IgD-negative memory B cell (primary cell): ENCODE measurements around the gene DNAJC6. TPM values are rescaled to one million over a fixed set of nuclear protein-coding genes. Genes with fewer than 3 reads are reported as not detected.

ENCODE experiments used
- H3K27ac Mint-ChIP-seq, 3 donors: one replicate each; pipeline ENCODE4 v1.8.0; 2020 to 2022; ENCODE audit warnings: mild to moderate bottlenecking in 3 of 3, mixed read lengths in 3 of 3, moderate library complexity in 1 of 3
- H3K27me3 Mint-ChIP-seq: one replicate; pipeline ENCODE4 v1.8.0; 2021; ENCODE audit warnings: mixed read lengths
- H3K36me3 Mint-ChIP-seq: one replicate; pipeline ENCODE4 v1.8.0; 2020; ENCODE audit warnings: mild to moderate bottlenecking, mixed read lengths
- H3K4me1 Mint-ChIP-seq, 3 donors: one replicate each; pipeline ENCODE4 v1.8.0; 2020 to 2022; ENCODE audit warnings: mixed read lengths in 3 of 3, mild to moderate bottlenecking in 1 of 3
- H3K4me3 Mint-ChIP-seq, 4 donors: one replicate each; pipeline ENCODE4 v1.8.0; 2020 to 2022; ENCODE audit warnings: mild to moderate bottlenecking in 4 of 4, mixed read lengths in 4 of 4, moderate library complexity in 3 of 4
- H3K9me3 Mint-ChIP-seq, 3 donors: one replicate each; pipeline ENCODE4 v1.8.0; 2020 to 2021; ENCODE audit warnings: mixed read lengths in 3 of 3, mild to moderate bottlenecking in 1 of 3
- polyA plus RNA-seq: library from polyadenylated mRNA; unstranded; fragments of 300-500 nt; fragmentation: Illumina TruSeq; gene quantifications from one replicate; pipeline ENCODE4 v1.2.3, GENCODE V29; 2021

Gene DNAJC6
- polyA plus RNA-seq, 1 donor from 2014 or later = 1.1 TPM

- Mint-ChIP-seq H3K27ac (no peak overlapping the region), H3K9me3 (peaks cover 2 to 6% (median 4%) of the 10 kb centered on the region in 3 donors), H3K27me3 (peaks cover 13% of the 10 kb centered on the region), H3K4me3 (no peak overlapping the region), H3K36me3 (peaks cover 2% of the 10 kb centered on the region), H3K4me1 (peaks cover 0 to 1% (median 0%) of the 10 kb centered on the region in 3 donors)
Measured at GRCh38 chr1:65319141-65319540, 9.8 kb downstream of the DNAJC6 start.

GRCh38 chr1:65319754-65320153 lies 10.4 kb downstream of the DNAJC6 start:
- H3K27ac Mint-ChIP-seq = no peak overlapping the region
- peaks cover 2 to 6% (median 4%) of the 10 kb centered on the region in 3 donors for H3K9me3 Mint-ChIP-seq
- peaks cover 2% of the 10 kb centered on the region for H3K36me3 Mint-ChIP-seq
- peaks cover 11% of the 10 kb centered on the region for H3K27me3 Mint-ChIP-seq
- H3K4me3 Mint-ChIP-seq = no peak overlapping the region
- H3K4me1 Mint-ChIP-seq = peaks cover 0 to 1% (median 0%) of the 10 kb centered on the region in 3 donors

GRCh38 chr1:65321879-65322278 lies 12.5 kb downstream of the DNAJC6 start:
- Mint-ChIP-seq H3K4me3 (no peak overlapping the region), H3K4me1 (peaks cover 0 to 1% (median 0%) of the 10 kb centered on the region in 3 donors), H3K27me3 (peaks cover 5% of the 10 kb centered on the region), H3K27ac (peak overlapping the region in 1 of 3 donors; percentile 17), H3K36me3 (peaks cover 2% of the 10 kb centered on the region), H3K9me3 (peaks cover 2 to 6% (median 4%) of the 10 kb centered on the region in 3 donors)

GRCh38 chr1:65323246-65323645 lies 13.9 kb downstream of the DNAJC6 start:
- Mint-ChIP-seq H3K36me3 (peaks cover 2% of the 10 kb centered on the region), H3K27ac (no peak overlapping the region), H3K4me3 (no peak overlapping the region), H3K27me3 (peaks cover 5% of the 10 kb centered on the region), H3K9me3 (peaks cover 2 to 6% (median 4%) of the 10 kb centered on the region in 3 donors), H3K4me1 (peaks cover 0 to 2% (median under 1%) of the 10 kb centered on the region in 3 donors)

GRCh38 chr1:65330021-65330420 lies 20.7 kb downstream of the DNAJC6 start:
- Mint-ChIP-seq H3K4me1 (peaks cover 0 to 4% (median 3%) of the 10 kb centered on the region in 3 donors), H3K9me3 (no peaks in the 10 kb centered on the region), H3K27ac (no peak overlapping the region), H3K36me3 (no peaks in the 10 kb centered on the region), H3K27me3 (peaks cover 9% of the 10 kb centered on the region), H3K4me3 (no peak overlapping the region)

GRCh38 chr1:65330822-65331221 lies 21.5 kb downstream of the DNAJC6 start:
- H3K4me1 Mint-ChIP-seq = peaks cover 0 to 4% (median 3%) of the 10 kb centered on the region in 3 donors
- H3K9me3 Mint-ChIP-seq = peaks cover 0 to 3% (median 0%) of the 10 kb centered on the region in 3 donors
- H3K4me3 Mint-ChIP-seq = no peak overlapping the region
- peaks cover 11% of the 10 kb centered on the region for H3K27me3 Mint-ChIP-seq
- H3K27ac Mint-ChIP-seq = no peak overlapping the region
- H3K36me3 Mint-ChIP-seq = no peaks in the 10 kb centered on the region

- Mint-ChIP-seq H3K4me3 (no peak overlapping the region), H3K27ac (no peak overlapping the region), H3K36me3 (no peaks in the 10 kb centered on the region), H3K27me3 (peaks cover 11% of the 10 kb centered on the region), H3K4me1 (peaks cover 0 to 4% (median 3%) of the 10 kb centered on the region in 3 donors), H3K9me3 (peaks cover 0 to 7% (median 0%) of the 10 kb centered on the region in 3 donors)
Measured at GRCh38 chr1:65332821-65333220, 23.5 kb downstream of the DNAJC6 start.

GRCh38 chr1:65334081-65334480 lies 24.7 kb downstream of the DNAJC6 start:
- no peak overlapping the region for H3K4me3 Mint-ChIP-seq
- no peaks in the 10 kb centered on the region for H3K36me3 Mint-ChIP-seq
- no peak overlapping the region for H3K27ac Mint-ChIP-seq
- H3K4me1 Mint-ChIP-seq = no peaks in the 10 kb centered on the region
- peaks cover 0 to 7% (median 0%) of the 10 kb centered on the region in 3 donors for H3K9me3 Mint-ChIP-seq
- H3K27me3 Mint-ChIP-seq = peaks cover 8% of the 10 kb centered on the region

- H3K4me3 Mint-ChIP-seq = no peak overlapping the region
- no peaks in the 10 kb centered on the region for H3K36me3 Mint-ChIP-seq
- H3K9me3 Mint-ChIP-seq = peaks cover 0 to 7% (median 0%) of the 10 kb centered on the region in 3 donors
- H3K27ac Mint-ChIP-seq = no peak overlapping the region
- H3K27me3 Mint-ChIP-seq = peaks cover 2% of the 10 kb centered on the region
- no peaks in the 10 kb centered on the region for H3K4me1 Mint-ChIP-seq
Measured at GRCh38 chr1:65339866-65340468, 30.6 kb downstream of the DNAJC6 start.

GRCh38 chr1:65341381-65341780 lies 32.0 kb downstream of the DNAJC6 start:
- no peaks in the 10 kb centered on the region for H3K4me1 Mint-ChIP-seq
- peaks cover 0 to 3% (median 0%) of the 10 kb centered on the region in 3 donors for H3K9me3 Mint-ChIP-seq
- no peak overlapping the region for H3K4me3 Mint-ChIP-seq
- no peaks in the 10 kb centered on the region for H3K36me3 Mint-ChIP-seq
- peaks cover 2% of the 10 kb centered on the region for H3K27me3 Mint-ChIP-seq
- no peak overlapping the region for H3K27ac Mint-ChIP-seq

- H3K4me3 Mint-ChIP-seq = no peak overlapping the region
- H3K9me3 Mint-ChIP-seq = no peaks in the 10 kb centered on the region
- H3K4me1 Mint-ChIP-seq = no peaks in the 10 kb centered on the region
- H3K36me3 Mint-ChIP-seq = no peaks in the 10 kb centered on the region
- H3K27me3 Mint-ChIP-seq = peaks cover 2% of the 10 kb centered on the region
- H3K27ac Mint-ChIP-seq = no peak overlapping the region
Measured at GRCh38 chr1:65343286-65343685, 33.9 kb downstream of the DNAJC6 start.

- H3K4me1 Mint-ChIP-seq = no peaks in the 10 kb centered on the region
- H3K36me3 Mint-ChIP-seq = no peaks in the 10 kb centered on the region
- H3K27me3 Mint-ChIP-seq = peaks cover 2% of the 10 kb centered on the region
- H3K9me3 Mint-ChIP-seq = no peaks in the 10 kb centered on the region
- no peak overlapping the region for H3K4me3 Mint-ChIP-seq
- no peak overlapping the region for H3K27ac Mint-ChIP-seq
Measured at GRCh38 chr1:65344171-65344814, 35.0 kb downstream of the DNAJC6 start.

- Mint-ChIP-seq H3K27ac (peak overlapping the region in 1 of 3 donors; percentile 7), H3K36me3 (no peaks in the 10 kb centered on the region), H3K4me3 (no peak overlapping the region), H3K27me3 (peaks cover 6% of the 10 kb centered on the region), H3K9me3 (peaks cover 0 to 6% (median 3%) of the 10 kb centered on the region in 3 donors), H3K4me1 (no peaks in the 10 kb centered on the region)
Measured at GRCh38 chr1:65346190-65346589, 36.8 kb downstream of the DNAJC6 start.

GRCh38 chr1:65355031-65355712 lies 45.8 kb downstream of the DNAJC6 start:
- no peaks in the 10 kb centered on the region for H3K36me3 Mint-ChIP-seq
- no peak overlapping the region for H3K4me3 Mint-ChIP-seq
- H3K4me1 Mint-ChIP-seq = no peaks in the 10 kb centered on the region
- peaks cover 0 to 2% (median 0%) of the 10 kb centered on the region in 3 donors for H3K9me3 Mint-ChIP-seq
- H3K27ac Mint-ChIP-seq = no peak overlapping the region
- peaks cover 4% of the 10 kb centered on the region for H3K27me3 Mint-ChIP-seq

GRCh38 chr1:65357291-65357960 lies 48.1 kb downstream of the DNAJC6 start:
- no peaks in the 10 kb centered on the region for H3K27me3 Mint-ChIP-seq
- H3K27ac Mint-ChIP-seq = no peak overlapping the region
- no peak overlapping the region for H3K4me3 Mint-ChIP-seq
- H3K9me3 Mint-ChIP-seq = peaks cover 0 to 2% (median 0%) of the 10 kb centered on the region in 3 donors
- H3K4me1 Mint-ChIP-seq = no peaks in the 10 kb centered on the region
- H3K36me3 Mint-ChIP-seq = no peaks in the 10 kb centered on the region
